ENCODE results near the gene CTSF.

Gene CTSF

GRCh38 chr11:66529655-66530054 is 38.8 kb downstream of the CTSF start:
- no peak for FAIRE-seq

GRCh38 chr11:66529069-66529468 is 39.3 kb downstream of the CTSF start:
- no peak for FAIRE-seq

- no peak for FAIRE-seq
Observed at GRCh38 chr11:66524304-66525040, 43.9 kb downstream of the CTSF start.

- FAIRE-seq, result no peak
Observed at GRCh38 chr11:66523611-66524010, 44.8 kb downstream of the CTSF start.

Data from G401.6 (cell line).